AG04449 (cell line): ENCODE results near the gene TRMT61A.

Experiments
- CTCF ChIA-PET: fragments of 350-600 bp; formaldehyde crosslinking; extraction: SDS; loops from one replicate; lab custom pipeline; 2021; ENCODE audit warnings: antibody characterized with exemption; lab: Yijun Ruan, JAX
- POLR2A ChIA-PET: fragments of 400-600, 350-600 bp; formaldehyde crosslinking; extraction: SDS; loops from one replicate; lab custom pipeline; 2020; ENCODE audit warnings: antibody characterized with exemption, inconsistent platforms; lab: Yijun Ruan, JAX
- DNase-seq: peaks from one replicate; pipeline ENCODE4 v3.0.0-alpha.2; 2010; ENCODE audit warnings: low read depth, low spot score
- H3K4me3 ChIP-seq: 2 replicates; pipeline ENCODE4 v1.5.1; 2011; ENCODE audit warnings: low read depth, mild to moderate bottlenecking, control low read depth, low read length
- CTCF ChIP-seq: IDR thresholded peaks from one replicate; pipeline ENCODE4 v1.5.1; 2011; ENCODE audit warnings: mild to moderate bottlenecking, moderate library complexity, low read length, control low read depth, inconsistent platforms; ENCODE audit not compliant: insufficient read depth; ENCODE audit errors: missing control alignments

TRMT61A gene

GRCh38 chr14:103576371-103577024 is 47.5 kb downstream of the TRMT61A start:
- DNase-seq: no peak
- no peak overlapping the region for H3K4me3 ChIP-seq
- no peak for TF ChIP-seq CTCF
- CTCF ChIA-PET: interaction anchor here (1.2 to 2.0 kb wide), 4 partner anchors 12 to 345 kb away, joined by 3 to 6 read pairs (median 5); partner anchors contain the start of gene COA8
- POLR2A ChIA-PET: interaction anchor here (1.3 kb wide), 1 partner anchor 9 kb away, joined by 5 read pairs; no protein-coding TSS in a partner anchor

- POLR2A ChIA-PET: no interaction called here
- CTCF ChIA-PET: interaction anchor here (1.2 to 1.4 kb wide), 2 partner anchors 10 to 17 kb away, joined by 3 read pairs; no protein-coding TSS in a partner anchor
- TF ChIP-seq CTCF: no peak
- H3K4me3 ChIP-seq: no peak overlapping the region
- DNase-seq: no peak
Observed at GRCh38 chr14:103578401-103579075, 49.5 kb downstream of the TRMT61A start.

GRCh38 chr14:103581206-103581605 is 52.2 kb downstream of the TRMT61A start:
- no peak overlapping the region for H3K4me3 ChIP-seq
- no peak for DNase-seq
- CTCF ChIA-PET: no interaction called here
- TF ChIP-seq CTCF: no peak
- POLR2A ChIA-PET: no interaction called here

GRCh38 chr14:103581954-103582703 is 53.1 kb downstream of the TRMT61A start:
- TF ChIP-seq CTCF: no peak
- POLR2A ChIA-PET: no interaction called here
- no peak overlapping the region for H3K4me3 ChIP-seq
- CTCF ChIA-PET: no interaction called here
- no peak for DNase-seq

GRCh38 chr14:103584326-103584915 is 55.4 kb downstream of the TRMT61A start:
- no peak for TF ChIP-seq CTCF
- H3K4me3 ChIP-seq: no peak overlapping the region
- DNase-seq: no peak
- ChIA-PET POLR2A (no interaction called here), CTCF (interaction anchor here (1.1 kb wide), 3 partner anchors 8 to 10 kb away, joined by 3 to 4 read pairs (median 3); no protein-coding TSS in a partner anchor)
